Esophagus squamous epithelium (tissue), 5 donors: ENCODE measurements around the gene APBA2. TPM values are rescaled to one million over a fixed set of nuclear protein-coding genes. Genes with fewer than 3 reads are reported as not detected.

Source experiments
- DNase-seq: peaks from one replicate; lab custom pipeline; 2025; lab: John Stamatoyannopoulos, UW
- H3K27ac ChIP-seq, 4 donors: fragments of 200-600 bp; sonication (generic); one replicate each; pipeline ENCODE4 v1.5.1; 2016 to 2019; ENCODE audit warnings: mild to moderate bottlenecking in 1 of 4
- H3K27me3 ChIP-seq, 4 donors: fragments of 200-600 bp; sonication (generic); 1 replicate in 3 of 4; 2 replicates in 1 of 4; pipeline versions ENCODE4 v1.5.1 to v1.6.0; 2017 to 2021; ENCODE audit warnings: antibody characterized with exemption in 1 of 4
- H3K36me3 ChIP-seq, 3 donors: fragments of 200-600 bp; sonication (generic); one replicate each; pipeline ENCODE4 v1.5.1; 2016 to 2019
- H3K4me1 ChIP-seq, 3 donors: fragments of 200-600 bp; sonication (generic); one replicate each; pipeline ENCODE4 v1.5.1; 2017 to 2019
- H3K4me3 ChIP-seq, 4 donors: fragments of 200-600 bp; sonication (generic); 1 replicate in 3 of 4; 2 replicates in 1 of 4; pipeline ENCODE4 v1.5.1; 2016 to 2019; ENCODE audit warnings: mild to moderate bottlenecking in 2 of 4, moderate library complexity in 1 of 4
- H3K9me3 ChIP-seq, 3 donors: fragments of 200-600 bp; sonication (generic); one replicate each; pipeline ENCODE4 v1.5.1; 2016 to 2019
- POLR2A ChIP-seq, 4 donors: fragments of 450-650 bp; IDR thresholded peaks; one replicate each; pipeline ENCODE4 v1.6.1; 2017; ENCODE audit warnings: antibody characterized with exemption in 4 of 4, mild to moderate bottlenecking in 4 of 4, moderate library complexity in 3 of 4
- WGBS, 2 donors: methylation state at CpG; one replicate each; pipeline ENCODE4 v1.1.5; 2018; 5-methylcytosine and 5-hydroxymethylcytosine counted together
- intact Hi-C: fragments of 100-400 bp; cut with DNase I; formaldehyde crosslinking; loops from one replicate; pipeline ENCODE4 v1.15.0; 2022
- total RNA-seq, 4 donors: library from RNA; depleted of rRNA; stranded (reverse); fragments of >200 nt; gene quantifications; one replicate each; pipeline ENCODE4 v1.1.0, GENCODE V29; 2016
- TF ChIP-seq, protein P1 (sequence below), 6 experiments: fragments of 450-650 bp in 4 of 6; fragments of 200-600 bp in 2 of 6; sonication (generic) in 2 of 6; IDR thresholded peaks; one replicate each; pipeline ENCODE4 v1.5.1; 2016 to 2019; ENCODE audit warnings: antibody characterized with exemption in 6 of 6, mild to moderate bottlenecking in 4 of 6, moderate library complexity in 4 of 6
- donor health status: DM: yes; HTN: yes; CAD: no.

Gene APBA2
- total RNA-seq, 4 donors from 2014 or later = 0.82 to 9.9 (median 1.6) TPM

DNA sequence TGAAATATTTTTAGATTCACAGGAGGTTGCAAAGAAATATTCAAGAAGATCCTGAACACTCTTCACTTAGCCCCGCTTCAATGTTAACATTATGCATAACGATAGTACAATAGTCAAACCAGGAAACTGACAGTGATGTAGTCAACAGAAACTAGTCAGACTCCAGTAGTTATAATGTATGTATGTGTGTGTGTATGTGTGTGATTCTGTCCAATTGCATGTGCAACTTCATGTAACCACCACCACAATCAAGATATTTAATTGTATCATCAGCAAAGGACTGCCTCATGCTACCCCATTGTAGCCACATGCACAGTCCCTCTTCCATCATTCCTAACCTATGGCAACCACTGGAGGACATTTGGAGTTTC is 77.9 kb downstream of the APBA2 start:
- Histone ChIP-seq H3K4me3 (no peak overlapping the region), H3K27ac (no peak overlapping the region), H3K36me3 (no peaks in the 10 kb centered on the region), H3K9me3 (no peaks in the 10 kb centered on the region), H3K4me1 (no peaks in the 10 kb centered on the region), H3K27me3 (no peaks in the 10 kb centered on the region)
- intact Hi-C loops = no loop called here
- 68 to 89% methylated on average over 2 of the region's 2 CpGs for WGBS, 2 donors
- TF ChIP-seq POLR2A (IDR thresholded peaks at IDR 0.05) = no peak
- TF ChIP-seq, protein P1, sequence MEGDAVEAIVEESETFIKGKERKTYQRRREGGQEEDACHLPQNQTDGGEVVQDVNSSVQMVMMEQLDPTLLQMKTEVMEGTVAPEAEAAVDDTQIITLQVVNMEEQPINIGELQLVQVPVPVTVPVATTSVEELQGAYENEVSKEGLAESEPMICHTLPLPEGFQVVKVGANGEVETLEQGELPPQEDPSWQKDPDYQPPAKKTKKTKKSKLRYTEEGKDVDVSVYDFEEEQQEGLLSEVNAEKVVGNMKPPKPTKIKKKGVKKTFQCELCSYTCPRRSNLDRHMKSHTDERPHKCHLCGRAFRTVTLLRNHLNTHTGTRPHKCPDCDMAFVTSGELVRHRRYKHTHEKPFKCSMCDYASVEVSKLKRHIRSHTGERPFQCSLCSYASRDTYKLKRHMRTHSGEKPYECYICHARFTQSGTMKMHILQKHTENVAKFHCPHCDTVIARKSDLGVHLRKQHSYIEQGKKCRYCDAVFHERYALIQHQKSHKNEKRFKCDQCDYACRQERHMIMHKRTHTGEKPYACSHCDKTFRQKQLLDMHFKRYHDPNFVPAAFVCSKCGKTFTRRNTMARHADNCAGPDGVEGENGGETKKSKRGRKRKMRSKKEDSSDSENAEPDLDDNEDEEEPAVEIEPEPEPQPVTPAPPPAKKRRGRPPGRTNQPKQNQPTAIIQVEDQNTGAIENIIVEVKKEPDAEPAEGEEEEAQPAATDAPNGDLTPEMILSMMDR (IDR thresholded peaks at IDR 0.05) = no peak
- DNase-seq = no peak

DNA sequence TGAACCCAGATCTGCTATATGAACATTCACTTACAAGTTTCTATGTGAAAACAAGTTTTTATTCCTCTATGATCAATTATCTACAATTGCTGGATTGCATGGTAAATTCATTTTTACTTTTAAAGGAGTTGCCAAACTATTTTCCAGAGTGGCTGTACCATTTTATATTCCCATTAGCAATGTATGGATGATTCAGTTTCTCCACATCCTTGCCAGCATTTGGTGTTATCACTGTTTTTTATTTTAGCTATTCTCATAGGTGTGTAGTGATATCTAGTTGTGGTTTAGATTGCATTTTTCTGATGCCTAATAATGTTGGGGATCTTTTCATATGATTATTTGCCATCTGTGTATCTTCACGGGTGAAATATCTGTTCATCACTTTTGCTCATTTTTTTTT is 78.3 kb downstream of the APBA2 start:
- TF ChIP-seq, protein P1 (IDR thresholded peaks at IDR 0.05) = no peak
- no peak for TF ChIP-seq POLR2A (IDR thresholded peaks at IDR 0.05)
- Histone ChIP-seq H3K9me3 (no peaks in the 10 kb centered on the region), H3K36me3 (no peaks in the 10 kb centered on the region), H3K27me3 (no peaks in the 10 kb centered on the region), H3K27ac (no peak overlapping the region), H3K4me1 (no peaks in the 10 kb centered on the region), H3K4me3 (no peak overlapping the region)
- WGBS, 2 donors = 81 to 84% methylated on average over 1 of the region's 1 CpG
- no peak for DNase-seq
- intact Hi-C loops = no loop called here

DNA sequence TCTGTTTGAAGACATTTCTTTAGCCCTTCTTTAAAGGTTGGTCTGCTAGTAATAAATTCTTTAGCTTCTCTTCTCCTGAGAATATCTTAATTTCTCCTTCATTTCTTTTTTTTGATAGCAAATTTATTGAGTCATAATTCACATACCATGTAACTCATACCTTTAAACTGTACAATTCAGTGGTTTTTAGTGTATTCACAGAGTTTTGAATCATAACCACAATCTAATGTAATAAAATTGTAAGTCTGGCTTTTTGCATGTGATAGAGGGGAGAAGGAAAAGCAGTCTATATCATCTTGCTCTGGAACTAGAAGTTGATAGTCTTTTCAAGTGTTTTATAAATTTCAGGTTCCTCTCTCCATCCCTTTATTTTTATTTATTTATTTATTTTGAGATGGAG is 81.3 kb downstream of the APBA2 start:
- intact Hi-C loops = no loop called here
- Histone ChIP-seq H3K4me3 (no peak overlapping the region), H3K4me1 (no peaks in the 10 kb centered on the region), H3K27ac (no peak overlapping the region), H3K9me3 (no peaks in the 10 kb centered on the region), H3K27me3 (no peaks in the 10 kb centered on the region), H3K36me3 (no peaks in the 10 kb centered on the region)
- no peak for DNase-seq
- TF ChIP-seq POLR2A (IDR thresholded peaks at IDR 0.05) = no peak
- TF ChIP-seq, protein P1 (IDR thresholded peaks at IDR 0.05) = no peak

DNA sequence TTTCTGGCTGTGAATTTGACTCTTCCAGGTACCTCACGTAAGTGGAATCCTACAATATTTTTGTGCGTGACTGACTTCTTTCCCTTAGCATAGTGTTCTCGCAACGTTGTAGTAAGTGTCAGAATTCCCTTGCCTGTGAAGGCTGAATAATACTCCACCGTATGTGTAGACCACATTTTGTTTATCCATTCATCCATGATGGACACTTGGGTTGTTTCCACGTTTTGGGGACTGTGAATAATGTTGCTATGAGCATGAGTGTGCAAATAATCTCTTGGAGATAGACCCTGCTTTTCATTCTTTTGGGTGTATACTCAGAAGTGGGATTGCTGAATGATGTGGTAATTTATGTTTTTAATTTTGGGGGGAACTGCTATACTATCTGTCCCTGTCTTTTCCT is 82.2 kb downstream of the APBA2 start:
- intact Hi-C loops = no loop called here
- Histone ChIP-seq H3K4me3 (no peak overlapping the region), H3K9me3 (no peaks in the 10 kb centered on the region), H3K36me3 (no peaks in the 10 kb centered on the region), H3K27me3 (no peaks in the 10 kb centered on the region), H3K4me1 (no peaks in the 10 kb centered on the region), H3K27ac (no peak overlapping the region)
- no peak for DNase-seq
- WGBS, 2 donors = 59 to 76% methylated on average over 6 of the region's 6 CpGs
- no peak for TF ChIP-seq POLR2A (IDR thresholded peaks at IDR 0.05)
- TF ChIP-seq, protein P1 (IDR thresholded peaks at IDR 0.05) = no peak

GRCh38 chr15:28969511-28970085 is 83.8 kb downstream of the APBA2 start:
- Histone ChIP-seq H3K9me3 (no peaks in the 10 kb centered on the region), H3K36me3 (no peaks in the 10 kb centered on the region), H3K27me3 (no peaks in the 10 kb centered on the region), H3K4me1 (no peaks in the 10 kb centered on the region), H3K27ac (no peak overlapping the region), H3K4me3 (no peak overlapping the region)
- WGBS, 2 donors = 57 to 74% methylated on average over 14 of the region's 14 CpGs
- TF ChIP-seq, protein P1 (IDR thresholded peaks at IDR 0.05) = no peak
- TF ChIP-seq POLR2A (IDR thresholded peaks at IDR 0.05) = no peak
- no peak for DNase-seq
- intact Hi-C loops = no loop called here
